Thymus (tissue), 14 donors: ENCODE results near the gene OTOA. TPM values are rescaled to one million over a fixed set of nuclear protein-coding genes. Genes with fewer than 3 reads are reported as not detected.
A peak's percentile ranks its signal among the peaks of the same experiment; 100 is the strongest.

Source experiments
- DNase-seq, 9 donors: peaks; one replicate each; pipeline ENCODE4 v3.0.0-alpha.2; 2013; ENCODE audit warnings: low spot score in 9 of 9, low read depth in 6 of 9, missing footprints in 1 of 9
- H3K27ac ChIP-seq, 2 donors: one replicate each; pipeline ENCODE4 v1.5.1; 2013; ENCODE audit warnings: control low read depth in 1 of 2, low read depth in 1 of 2, low read length in 1 of 2, mild to moderate bottlenecking in 1 of 2, moderate library complexity in 1 of 2
- H3K27me3 ChIP-seq, 2 donors: one replicate each; pipeline ENCODE4 v1.5.1; 2013; ENCODE audit warnings: low read length in 1 of 2; ENCODE audit not compliant: control insufficient read depth in 2 of 2, insufficient read depth in 1 of 2
- H3K36me3 ChIP-seq, 2 donors: one replicate each; pipeline ENCODE4 v1.5.1; 2013; ENCODE audit warnings: low read length in 1 of 2, mild to moderate bottlenecking in 1 of 2, moderate library complexity in 1 of 2; ENCODE audit not compliant: control insufficient read depth in 2 of 2, insufficient read depth in 2 of 2
- H3K4me1 ChIP-seq, 2 donors: one replicate each; pipeline ENCODE4 v1.5.1; 2013; ENCODE audit warnings: low read length in 2 of 2; ENCODE audit not compliant: control insufficient read depth in 2 of 2, insufficient read depth in 2 of 2
- H3K4me3 ChIP-seq, 2 donors: one replicate each; pipeline ENCODE4 v1.5.1; 2013; ENCODE audit warnings: low read length in 2 of 2, control low read depth in 1 of 2, mild to moderate bottlenecking in 1 of 2
- H3K9me3 ChIP-seq, 2 donors: one replicate each; pipeline ENCODE4 v1.5.1; 2013; ENCODE audit warnings: low read length in 1 of 2, mild to moderate bottlenecking in 1 of 2; ENCODE audit not compliant: control insufficient read depth in 2 of 2, insufficient read depth in 1 of 2
- WGBS: extraction: QIAGEN DNeasy Blood & Tissue Kit; methylation state at CpG from one replicate; pipeline ENCODE4 v1.1.7; 2013; 5-methylcytosine and 5-hydroxymethylcytosine counted together
- long read RNA-seq, 10 donors: transcript quantifications; one replicate each; lab custom pipeline, GENCODE V29; 2026
- polyA plus RNA-seq: library from polyadenylated mRNA; stranded (reverse); fragments of 200-250 nt; gene quantifications from one replicate; pipeline ENCODE4 v1.2.3, GENCODE V29; 2013
- total RNA-seq: library from RNA; stranded (reverse); fragments of 120-200 nt; gene quantifications from one replicate; pipeline ENCODE4 v1.2.4, GENCODE V29; 2013
- donor health status: healthy.

Gene OTOA
- total RNA-seq (0.28 TPM), polyA plus RNA-seq (1.3 TPM)
- long read RNA-seq, donor 1, result 0 reads
- long read RNA-seq, donor 2, result 0 reads
- long read RNA-seq, donor 3, result 0 reads
- long read RNA-seq, donor 4, result 0 reads
- long read RNA-seq, donor 5, result 0 reads
- long read RNA-seq, donor 6, result 0 reads
- long read RNA-seq, donor 7, result 0 reads
- long read RNA-seq, donor 8, result 0 reads
- long read RNA-seq, donor 9, result 0 reads
- long read RNA-seq, donor 10, result 0 reads

DNA sequence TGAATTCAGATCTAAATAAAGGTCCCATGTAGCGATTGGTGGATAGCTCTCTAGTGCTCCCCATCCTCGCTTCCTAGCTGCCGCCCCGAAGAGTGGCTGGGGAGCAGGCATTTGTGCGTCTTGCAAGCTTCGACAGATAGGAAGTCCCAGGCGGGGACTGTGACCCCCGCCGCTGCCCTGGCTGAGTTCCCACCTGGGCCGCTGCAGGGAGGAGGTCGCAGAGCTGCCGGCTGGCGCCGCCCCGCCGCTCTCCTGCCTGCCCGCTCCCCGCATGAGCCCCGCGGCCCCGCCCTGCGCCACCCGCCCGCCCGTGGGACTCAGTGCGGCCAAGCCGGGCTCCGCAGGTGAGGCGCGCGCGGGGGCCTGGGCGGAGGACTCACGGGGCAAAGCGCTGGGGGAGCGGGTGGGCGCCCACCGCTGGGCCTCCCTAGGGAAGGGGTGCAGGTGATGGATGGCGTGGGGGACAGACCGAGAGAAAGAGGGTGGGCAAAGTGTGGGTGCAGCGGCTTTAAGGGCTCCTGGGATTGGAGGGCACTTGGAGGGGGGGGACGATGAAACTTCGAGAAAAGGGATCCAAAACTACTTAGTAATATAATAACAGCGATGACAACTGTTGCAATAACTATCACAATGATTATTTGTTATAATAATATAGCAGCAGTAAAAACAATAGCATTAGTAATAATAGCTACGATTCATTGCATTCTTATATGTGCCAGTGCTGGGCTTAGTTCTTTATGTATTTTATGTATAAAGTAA, at the start of gene OTOA:
Gene OTOA (plus strand): TSS at position 80 of the 759 bp plus-strand sequence. CDS start 14,547 bp downstream, outside the sequence.
- Histone ChIP-seq H3K4me3 (peak within 1 kb of the TSS in 1 of 2 donors; percentile 38), H3K9me3 (no peaks in the 10 kb centered on the region), H3K27me3 (peaks cover 0 to 25% of the 10 kb centered on the region in 2 donors), H3K36me3 (no peaks in the 10 kb centered on the region), H3K4me1 (peaks cover 4 to 6% of the 10 kb centered on the region in 2 donors), H3K27ac (no peak within 1 kb of the TSS)
- WGBS, result 11% methylated on average over 45 of the region's 45 CpGs
- peak in 4 of 9 donors; percentile 26 to 51 (median 34) for DNase-seq

DNA sequence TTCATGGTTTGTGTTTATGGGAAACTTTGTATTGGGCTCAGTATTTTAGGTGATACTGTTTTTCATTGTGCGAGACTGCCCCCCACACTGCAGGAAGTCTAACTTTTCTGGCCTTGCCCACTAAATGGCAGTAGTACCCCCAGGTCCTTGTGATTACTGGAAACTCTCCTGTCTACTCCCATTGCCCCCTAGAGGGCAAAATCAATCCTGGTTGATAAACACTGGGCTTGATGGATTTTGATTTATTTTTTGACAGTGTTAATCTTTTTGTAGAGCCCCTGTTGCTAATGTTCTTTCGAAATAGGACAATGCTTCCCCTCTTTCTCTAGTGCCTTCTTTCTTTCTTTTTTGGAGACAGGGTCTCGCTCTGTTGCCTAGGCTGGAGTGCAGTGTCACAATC, 48.9 kb upstream of the OTOA start:
- Histone ChIP-seq H3K4me3 (no peak overlapping the region), H3K36me3 (peaks cover 3 to 8% of the 10 kb centered on the region in 2 donors), H3K9me3 (no peaks in the 10 kb centered on the region), H3K27ac (no peak overlapping the region), H3K4me1 (peaks cover 2 to 5% of the 10 kb centered on the region in 2 donors), H3K27me3 (no peaks in the 10 kb centered on the region)
- WGBS, result 98% methylated on average over 3 of the region's 3 CpGs
- no peak for DNase-seq

DNA sequence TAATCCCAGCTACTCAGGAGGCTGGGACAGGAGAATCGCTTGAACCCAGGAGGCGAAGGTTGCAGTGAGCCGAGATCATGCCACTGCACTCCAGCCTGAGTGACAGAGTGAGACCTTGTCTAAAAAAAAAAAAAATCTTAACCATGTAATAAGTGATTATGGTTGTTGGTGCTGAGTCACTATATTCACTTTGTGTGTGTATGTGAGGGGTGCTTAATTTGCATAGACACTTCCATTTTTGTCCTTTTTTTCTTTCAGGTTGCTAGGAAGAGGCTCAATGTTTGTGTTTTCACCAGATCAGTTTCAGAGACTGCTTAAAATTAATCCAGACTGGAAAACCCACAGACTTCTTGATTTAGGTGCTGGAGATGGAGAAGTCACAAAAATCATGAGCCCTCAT, 46.2 kb upstream of the OTOA start:
- peaks cover 3 to 10% of the 10 kb centered on the region in 2 donors for H3K36me3 ChIP-seq
- WGBS, result 89% methylated on average over 3 of the region's 3 CpGs

DNA sequence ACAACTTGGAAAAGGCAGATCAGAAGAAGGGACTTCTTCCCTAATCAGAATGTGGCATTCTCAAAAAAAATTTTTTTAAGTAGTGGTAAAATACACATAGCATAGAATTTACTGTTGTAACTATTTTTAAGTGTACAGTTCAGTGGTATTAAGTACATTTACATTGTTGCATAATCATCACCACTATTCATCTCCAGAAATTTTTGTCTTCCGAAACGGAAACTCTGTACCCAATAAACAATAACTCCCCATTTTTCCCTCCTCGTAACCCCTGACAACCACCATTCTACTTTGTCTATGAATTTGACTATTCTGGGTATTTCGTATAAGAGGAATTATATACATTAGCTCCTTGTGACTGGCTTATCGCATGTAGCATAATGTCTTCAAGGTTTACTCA, 45.5 kb upstream of the OTOA start:
- no peaks in the 10 kb centered on the region for H3K27me3 ChIP-seq
- peaks cover 2 to 4% of the 10 kb centered on the region in 2 donors for H3K4me1 ChIP-seq
- H3K9me3 ChIP-seq, result no peaks in the 10 kb centered on the region
- no peak overlapping the region for H3K27ac ChIP-seq
- no peak for DNase-seq
- peaks cover 3 to 9% of the 10 kb centered on the region in 2 donors for H3K36me3 ChIP-seq
- WGBS, result 98% methylated on average over 5 of the region's 5 CpGs
- H3K4me3 ChIP-seq, result no peak overlapping the region

More for the DNA sequence above, 46.2 kb upstream of the OTOA start:
- DNase-seq, result no peak
- H3K27me3 ChIP-seq, result no peaks in the 10 kb centered on the region
- no peaks in the 10 kb centered on the region for H3K9me3 ChIP-seq
- peaks cover 2 to 4% of the 10 kb centered on the region in 2 donors for H3K4me1 ChIP-seq
- H3K27ac ChIP-seq, result no peak overlapping the region
- H3K4me3 ChIP-seq, result no peak overlapping the region

DNA sequence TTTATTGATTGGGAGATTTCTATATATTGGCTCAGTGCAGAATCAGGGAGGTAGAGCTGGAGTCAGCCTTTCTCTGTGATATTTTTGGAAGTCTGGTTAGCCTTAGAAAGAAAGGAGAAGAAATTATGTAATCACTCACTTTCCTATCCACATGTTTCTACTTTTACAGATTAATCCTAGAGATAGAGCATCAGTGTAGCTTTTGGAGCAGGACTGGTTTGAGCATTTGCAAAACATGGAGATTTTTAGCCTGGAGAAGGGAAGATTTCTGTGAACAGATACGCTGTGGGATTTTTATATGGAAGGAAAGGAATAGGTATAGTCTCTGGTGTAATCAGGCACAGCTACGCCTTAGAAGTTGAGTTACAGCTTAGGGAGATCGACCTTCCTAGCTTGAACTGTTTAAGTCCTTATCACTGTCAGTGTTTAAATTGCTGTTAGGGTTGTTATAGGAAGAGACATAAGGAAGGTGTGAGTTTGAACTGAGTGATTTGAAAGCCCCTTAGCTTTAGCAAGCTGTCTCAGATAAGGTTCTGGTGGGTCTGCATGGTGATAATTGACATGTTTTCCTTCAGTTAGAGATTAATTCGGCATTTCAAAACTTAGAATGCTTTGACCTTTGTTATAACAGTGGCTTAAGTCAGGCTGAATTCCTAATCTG, 43.9 kb upstream of the OTOA start:
- H3K9me3 ChIP-seq, result no peaks in the 10 kb centered on the region
- DNase-seq, result no peak
- H3K4me3 ChIP-seq, result no peak overlapping the region
- peaks cover 2 to 4% of the 10 kb centered on the region in 2 donors for H3K4me1 ChIP-seq
- WGBS, result 97% methylated on average over 4 of the region's 4 CpGs
- H3K36me3 ChIP-seq, result peaks cover 3 to 11% of the 10 kb centered on the region in 2 donors
- no peaks in the 10 kb centered on the region for H3K27me3 ChIP-seq
- H3K27ac ChIP-seq, result no peak overlapping the region

DNA sequence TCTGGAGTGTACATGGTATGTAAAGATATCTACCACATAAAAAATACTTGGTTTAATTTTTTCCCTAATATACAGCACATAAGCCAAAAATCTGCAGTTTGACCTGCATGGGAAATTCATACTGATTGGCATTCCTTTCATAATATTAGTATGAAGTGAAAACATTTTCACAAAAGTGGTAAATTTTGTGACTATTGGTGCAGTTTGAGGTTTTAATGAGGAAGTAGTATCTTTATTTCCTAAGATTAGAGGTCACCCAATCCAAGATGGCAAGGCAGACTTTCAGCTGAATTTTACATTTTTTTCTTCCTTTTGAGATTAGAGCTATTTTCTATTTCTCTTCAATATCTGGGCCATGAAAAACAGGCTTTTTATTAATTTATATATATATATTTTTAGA, 43.2 kb upstream of the OTOA start:
- H3K27ac ChIP-seq, result no peak overlapping the region
- peaks cover under 1 to 2% of the 10 kb centered on the region in 2 donors for H3K4me1 ChIP-seq
- peaks cover 3 to 13% of the 10 kb centered on the region in 2 donors for H3K36me3 ChIP-seq

DNA sequence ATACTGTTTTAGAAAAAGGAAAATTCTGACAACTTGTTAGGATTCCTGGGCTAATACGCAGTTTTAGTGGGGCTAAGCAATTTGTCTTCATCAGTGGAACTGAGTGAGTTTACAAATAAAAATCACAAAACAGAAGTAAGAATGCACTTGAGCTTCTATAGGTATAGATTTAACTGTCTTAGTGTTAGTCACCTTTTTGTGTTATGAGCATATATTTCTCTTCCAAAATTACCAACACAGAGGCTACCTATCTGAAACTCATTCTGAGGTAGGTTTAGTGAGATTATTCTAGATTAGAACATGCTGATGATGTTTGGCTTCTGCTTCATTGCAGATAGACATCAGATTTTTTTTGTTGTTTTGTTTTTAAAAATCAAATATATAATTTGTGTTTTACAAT, 41.2 kb upstream of the OTOA start:
- H3K27ac ChIP-seq, result no peak overlapping the region
- no peak for DNase-seq
- no peaks in the 10 kb centered on the region for H3K9me3 ChIP-seq
- no peaks in the 10 kb centered on the region for H3K27me3 ChIP-seq
- H3K4me1 ChIP-seq, result peaks cover 0 to 6% of the 10 kb centered on the region in 2 donors
- no peak overlapping the region for H3K4me3 ChIP-seq
- peaks cover 6 to 21% of the 10 kb centered on the region in 2 donors for H3K36me3 ChIP-seq
- WGBS, result 95% methylated on average over 1 of the region's 1 CpG

More for the DNA sequence above, 43.2 kb upstream of the OTOA start:
- Histone ChIP-seq H3K9me3 (no peaks in the 10 kb centered on the region), H3K27me3 (no peaks in the 10 kb centered on the region), H3K4me3 (no peak overlapping the region)
- no peak for DNase-seq

DNA sequence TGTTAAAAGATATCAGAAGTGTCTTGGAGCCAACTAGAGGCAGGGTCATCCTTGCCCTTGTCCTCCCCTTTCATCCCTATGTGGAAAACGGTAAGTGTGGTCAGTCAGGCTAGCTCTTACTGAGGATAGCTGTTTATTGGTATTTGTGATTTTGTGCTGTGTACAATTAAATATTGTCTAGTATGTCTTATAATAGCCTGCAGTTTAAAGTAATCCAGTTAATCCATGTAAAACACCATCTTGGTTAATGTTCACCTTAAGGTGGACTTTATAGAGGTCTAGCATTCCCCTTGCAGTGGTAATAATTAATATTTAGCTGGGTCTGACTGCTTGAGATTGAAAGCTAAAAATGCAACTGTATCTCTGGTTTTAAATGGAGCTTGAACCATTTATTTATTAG, 38.7 kb upstream of the OTOA start:
- peaks cover 0 to 6% of the 10 kb centered on the region in 2 donors for H3K4me1 ChIP-seq
- 98% methylated on average over 1 of the region's 1 CpG for WGBS

More for the DNA sequence above, 38.7 kb upstream of the OTOA start:
- no peak overlapping the region for H3K4me3 ChIP-seq
- H3K27me3 ChIP-seq, result no peaks in the 10 kb centered on the region
- H3K36me3 ChIP-seq, result peaks cover 21 to 23% of the 10 kb centered on the region in 2 donors
- DNase-seq, result no peak
- H3K9me3 ChIP-seq, result peaks cover 0 to 2% of the 10 kb centered on the region in 2 donors
- H3K27ac ChIP-seq, result no peak overlapping the region
